Activated CD4-positive, alpha-beta T cell treated with anti-CD3 and anti-CD28 coated beads, Interleukin-2, amount 10 ng/mL, durations not matched to agents 7 days and 5 days (primary cell): ENCODE results near the gene RAB44. TPM values are rescaled to one million over a fixed set of nuclear protein-coding genes. Genes with fewer than 3 reads are reported as not detected.

ENCODE experiments used
- CTCF ChIA-PET: fragments of 350-600 bp; sonication (Branson Sonifier 250); formaldehyde crosslinking; loops from one replicate; lab custom pipeline; 2021; ENCODE audit warnings: antibody characterized with exemption; lab: Charles Lee
- POLR2A ChIA-PET: fragments of 350-600 bp; sonication (Branson Sonifier 250); formaldehyde crosslinking; loops from one replicate; lab custom pipeline; 2021; ENCODE audit warnings: antibody characterized with exemption; lab: Charles Lee
- DNase-seq: peaks from one replicate; pipeline ENCODE4 v3.0.0-alpha.2; 2020
- H3K27ac Mint-ChIP-seq: one replicate; pipeline ENCODE4 v1.8.0; 2021; ENCODE audit warnings: mild to moderate bottlenecking, moderate library complexity, mixed read lengths
- H3K27me3 Mint-ChIP-seq: one replicate; pipeline ENCODE4 v1.8.0; 2021; ENCODE audit warnings: mixed read lengths
- H3K36me3 Mint-ChIP-seq: one replicate; pipeline ENCODE4 v1.8.0; 2021; ENCODE audit warnings: low read depth, mixed read lengths
- H3K4me1 Mint-ChIP-seq: one replicate; pipeline ENCODE4 v1.8.0; 2021; ENCODE audit warnings: mixed read lengths
- H3K4me3 Mint-ChIP-seq: one replicate; pipeline ENCODE4 v1.8.0; 2021; ENCODE audit warnings: mild to moderate bottlenecking, moderate library complexity, mixed read lengths
- H3K9me3 Mint-ChIP-seq: one replicate; pipeline ENCODE4 v1.8.0; 2021; ENCODE audit warnings: mixed read lengths
- total RNA-seq, 2 experiments: library from RNA; stranded (reverse); gene quantifications; one replicate each; pipeline ENCODE4 v1.2.3, GENCODE V29; 2021

The RAB44 gene
- total RNA-seq, 2 experiments from 2014 or later, result 0.08 to 0.15 TPM

DNA sequence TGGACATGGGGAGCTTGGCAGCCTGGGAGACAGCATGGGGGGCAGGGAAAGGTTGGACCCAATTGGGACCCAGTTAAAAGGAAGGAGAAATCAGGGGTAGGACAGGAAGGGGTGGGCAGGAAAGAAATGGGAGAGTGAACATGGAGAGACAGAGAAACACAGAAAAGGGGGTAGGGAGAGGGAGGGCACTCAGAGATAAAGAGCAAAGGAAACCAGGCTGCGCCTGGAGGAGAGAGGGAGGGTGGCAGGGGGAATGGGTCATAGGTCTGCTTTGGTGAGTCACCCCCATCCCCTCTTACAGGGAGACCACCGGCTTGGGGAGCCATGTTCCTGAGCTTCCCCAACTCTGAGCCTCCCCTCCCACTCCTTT lies 46.7 kb downstream of the RAB44 start:
- Mint-ChIP-seq H3K27me3 (no peaks in the 10 kb centered on the region), H3K4me1 (peaks cover 28% of the 10 kb centered on the region), H3K4me3 (no peak overlapping the region), H3K9me3 (peaks cover 6% of the 10 kb centered on the region), H3K36me3 (peaks cover 5% of the 10 kb centered on the region), H3K27ac (peak overlapping the region; percentile 62)
- POLR2A ChIA-PET, result no interaction called here
- no peak for DNase-seq
- CTCF ChIA-PET, result interaction anchor here (0.5 to 3.9 kb wide), 4 partner anchors 9 to 35 kb away, joined by 3 to 12 read pairs (median 6); no protein-coding TSS in a partner anchor

GRCh38 chr6:36745283-36745682 lies 47.7 kb downstream of the RAB44 start:
- CTCF ChIA-PET, result interaction anchor here (1.5 to 3.9 kb wide), 4 partner anchors 8 to 37 kb away, joined by 4 to 12 read pairs (median 6); no protein-coding TSS in a partner anchor
- H3K27ac Mint-ChIP-seq, result no peak overlapping the region
- H3K36me3 Mint-ChIP-seq, result peaks cover 6% of the 10 kb centered on the region
- POLR2A ChIA-PET, result no interaction called here
- no peaks in the 10 kb centered on the region for H3K27me3 Mint-ChIP-seq
- peaks cover 27% of the 10 kb centered on the region for H3K4me1 Mint-ChIP-seq
- peaks cover 8% of the 10 kb centered on the region for H3K9me3 Mint-ChIP-seq
- no peak for DNase-seq
- no peak overlapping the region for H3K4me3 Mint-ChIP-seq

GRCh38 chr6:36745836-36746235 lies 48.2 kb downstream of the RAB44 start:
- H3K27ac Mint-ChIP-seq, result no peak overlapping the region
- CTCF ChIA-PET, result interaction anchor here (0.6 to 3.9 kb wide), 4 partner anchors 9 to 36 kb away, joined by 3 to 12 read pairs (median 4); no protein-coding TSS in a partner anchor

GRCh38 chr6:36746251-36746650 lies 48.6 kb downstream of the RAB44 start:
- Mint-ChIP-seq H3K27me3 (no peaks in the 10 kb centered on the region), H3K9me3 (peaks cover 8% of the 10 kb centered on the region), H3K4me3 (no peak overlapping the region), H3K27ac (peak overlapping the region; percentile 9), H3K4me1 (peaks cover 27% of the 10 kb centered on the region), H3K36me3 (peaks cover 8% of the 10 kb centered on the region)
- no peak for DNase-seq
- ChIA-PET POLR2A (no interaction called here), CTCF (interaction anchor here (0.6 to 3.9 kb wide), 4 partner anchors 9 to 36 kb away, joined by 3 to 12 read pairs (median 4); no protein-coding TSS in a partner anchor)

More at GRCh38 chr6:36745836-36746235, 48.2 kb downstream of the RAB44 start:
- POLR2A ChIA-PET, result no interaction called here
- Mint-ChIP-seq H3K36me3 (peaks cover 8% of the 10 kb centered on the region), H3K27me3 (no peaks in the 10 kb centered on the region), H3K4me1 (peaks cover 25% of the 10 kb centered on the region), H3K9me3 (peaks cover 8% of the 10 kb centered on the region), H3K4me3 (no peak overlapping the region)
- no peak for DNase-seq

DNA sequence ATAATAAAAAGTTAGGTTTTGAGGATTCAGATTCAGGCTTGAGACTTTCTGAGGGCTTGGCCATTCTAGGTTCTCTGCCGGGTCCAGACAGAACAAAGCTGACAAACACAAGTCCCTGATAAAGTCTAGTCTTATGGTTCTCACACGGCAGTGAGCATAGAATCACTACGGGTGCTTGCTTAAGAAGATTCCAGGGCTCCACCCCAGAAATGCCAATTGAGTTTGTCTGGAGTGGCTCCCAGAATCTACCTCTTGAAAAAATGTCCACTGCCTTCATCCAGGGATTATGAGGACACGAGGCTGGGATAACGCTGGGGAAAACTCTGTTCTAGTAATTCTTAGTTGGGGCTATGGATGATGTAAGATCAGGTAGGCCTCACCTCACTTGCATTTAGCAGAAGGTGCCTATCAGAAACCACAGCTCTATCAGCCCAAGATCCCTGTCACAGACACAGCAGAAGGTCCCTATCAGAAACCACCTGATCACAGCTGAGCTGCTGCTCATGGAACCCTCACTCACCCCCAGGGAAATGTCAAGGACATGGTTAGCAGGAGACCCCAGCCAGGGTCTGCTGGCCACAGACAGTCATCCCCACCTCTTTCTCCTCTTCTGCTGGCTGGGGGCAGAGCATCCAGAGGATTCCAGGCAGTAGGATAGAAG lies 52.3 kb downstream of the RAB44 start:
- H3K4me1 Mint-ChIP-seq, result peaks cover 34% of the 10 kb centered on the region
- CTCF ChIA-PET, result interaction anchor here (1.5 to 3.1 kb wide), 2 partner anchors 9 to 16 kb away, joined by 7 to 12 read pairs; no protein-coding TSS in a partner anchor
- H3K4me3 Mint-ChIP-seq, result no peak overlapping the region
- peaks cover 10% of the 10 kb centered on the region for H3K36me3 Mint-ChIP-seq
- POLR2A ChIA-PET, result no interaction called here
- H3K27me3 Mint-ChIP-seq, result no peaks in the 10 kb centered on the region
- H3K27ac Mint-ChIP-seq, result no peak overlapping the region
- peaks cover 8% of the 10 kb centered on the region for H3K9me3 Mint-ChIP-seq
- DNase-seq, result no peak

GRCh38 chr6:36751091-36751490 lies 53.5 kb downstream of the RAB44 start:
- H3K27me3 Mint-ChIP-seq, result no peaks in the 10 kb centered on the region
- no peak overlapping the region for H3K27ac Mint-ChIP-seq
- peaks cover 45% of the 10 kb centered on the region for H3K4me1 Mint-ChIP-seq
- ChIA-PET POLR2A (no interaction called here), CTCF (interaction anchor here (0.7 to 3.1 kb wide), 5 partner anchors 8 to 136 kb away, joined by 3 to 12 read pairs (median 5); no protein-coding TSS in a partner anchor)
- peaks cover 8% of the 10 kb centered on the region for H3K9me3 Mint-ChIP-seq
- H3K36me3 Mint-ChIP-seq, result peaks cover 11% of the 10 kb centered on the region
- DNase-seq, result no peak
- H3K4me3 Mint-ChIP-seq, result no peak overlapping the region

GRCh38 chr6:36751833-36752186 lies 54.2 kb downstream of the RAB44 start:
- H3K9me3 Mint-ChIP-seq, result peaks cover 8% of the 10 kb centered on the region
- no peak overlapping the region for H3K4me3 Mint-ChIP-seq
- ChIA-PET POLR2A (no interaction called here), CTCF (interaction anchor here (0.8 to 4.9 kb wide), 7 partner anchors 8 to 31 kb away, joined by 3 to 45 read pairs (median 5); no protein-coding TSS in a partner anchor)
- peak overlapping the region; percentile 64 for H3K27ac Mint-ChIP-seq
- H3K4me1 Mint-ChIP-seq, result peaks cover 52% of the 10 kb centered on the region
- DNase-seq, result no peak
- H3K36me3 Mint-ChIP-seq, result peaks cover 11% of the 10 kb centered on the region
- H3K27me3 Mint-ChIP-seq, result no peaks in the 10 kb centered on the region

DNA sequence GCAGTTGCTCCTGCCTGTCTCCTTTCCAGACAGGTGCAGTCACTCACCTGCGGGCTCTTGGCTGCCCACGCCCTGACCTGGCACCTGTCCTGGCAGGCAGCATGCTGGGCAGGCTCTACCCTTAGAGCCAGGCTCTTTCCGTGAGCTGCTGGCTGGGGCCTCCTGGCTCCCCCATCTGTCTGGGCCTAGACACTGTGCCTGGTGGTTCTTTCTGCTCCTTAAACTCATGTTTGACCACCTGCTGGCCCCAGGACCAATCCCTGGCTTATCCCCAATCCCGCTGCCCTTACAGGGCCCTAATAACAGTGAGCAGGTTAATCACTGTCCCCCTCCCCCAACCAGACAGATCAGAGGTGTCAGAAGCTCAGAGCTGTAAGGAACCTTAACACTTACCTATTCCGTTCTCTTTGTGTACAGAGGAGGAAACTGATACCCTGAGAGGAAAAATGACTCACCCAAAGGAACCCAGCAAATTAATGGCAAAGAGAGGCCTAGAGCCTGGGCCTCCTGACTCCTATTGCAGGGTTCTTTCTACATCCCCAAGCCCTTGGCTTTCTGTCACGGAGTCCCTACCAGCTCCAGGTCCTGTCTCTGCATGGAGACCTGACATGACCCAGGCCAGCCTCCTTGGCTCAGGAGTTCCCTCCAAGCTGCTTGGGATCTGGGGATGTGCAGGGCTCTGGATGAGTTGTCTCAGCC lies 54.7 kb downstream of the RAB44 start:
- peaks cover 11% of the 10 kb centered on the region for H3K36me3 Mint-ChIP-seq
- peaks cover 8% of the 10 kb centered on the region for H3K9me3 Mint-ChIP-seq
- DNase-seq, result no peak
- H3K4me1 Mint-ChIP-seq, result peaks cover 57% of the 10 kb centered on the region
- no peaks in the 10 kb centered on the region for H3K27me3 Mint-ChIP-seq
- H3K27ac Mint-ChIP-seq, result peak overlapping the region; percentile 76
- ChIA-PET CTCF (interaction anchor here (0.6 to 4.9 kb wide), 12 partner anchors 8 to 272 kb away, joined by 3 to 45 read pairs (median 5); no protein-coding TSS in a partner anchor), POLR2A (no interaction called here)
- no peak overlapping the region for H3K4me3 Mint-ChIP-seq

- Mint-ChIP-seq H3K27ac (peak overlapping the region; percentile 76), H3K9me3 (peaks cover 8% of the 10 kb centered on the region), H3K4me3 (no peak overlapping the region), H3K27me3 (no peaks in the 10 kb centered on the region), H3K4me1 (peaks cover 62% of the 10 kb centered on the region), H3K36me3 (peaks cover 11% of the 10 kb centered on the region)
- CTCF ChIA-PET, result interaction anchor here (0.6 to 4.9 kb wide), 13 partner anchors 9 to 337 kb away, joined by 3 to 45 read pairs (median 4); no protein-coding TSS in a partner anchor
- DNase-seq, result no peak
- POLR2A ChIA-PET, result no interaction called here
Observed at GRCh38 chr6:36752886-36753506, 55.4 kb downstream of the RAB44 start.

DNA sequence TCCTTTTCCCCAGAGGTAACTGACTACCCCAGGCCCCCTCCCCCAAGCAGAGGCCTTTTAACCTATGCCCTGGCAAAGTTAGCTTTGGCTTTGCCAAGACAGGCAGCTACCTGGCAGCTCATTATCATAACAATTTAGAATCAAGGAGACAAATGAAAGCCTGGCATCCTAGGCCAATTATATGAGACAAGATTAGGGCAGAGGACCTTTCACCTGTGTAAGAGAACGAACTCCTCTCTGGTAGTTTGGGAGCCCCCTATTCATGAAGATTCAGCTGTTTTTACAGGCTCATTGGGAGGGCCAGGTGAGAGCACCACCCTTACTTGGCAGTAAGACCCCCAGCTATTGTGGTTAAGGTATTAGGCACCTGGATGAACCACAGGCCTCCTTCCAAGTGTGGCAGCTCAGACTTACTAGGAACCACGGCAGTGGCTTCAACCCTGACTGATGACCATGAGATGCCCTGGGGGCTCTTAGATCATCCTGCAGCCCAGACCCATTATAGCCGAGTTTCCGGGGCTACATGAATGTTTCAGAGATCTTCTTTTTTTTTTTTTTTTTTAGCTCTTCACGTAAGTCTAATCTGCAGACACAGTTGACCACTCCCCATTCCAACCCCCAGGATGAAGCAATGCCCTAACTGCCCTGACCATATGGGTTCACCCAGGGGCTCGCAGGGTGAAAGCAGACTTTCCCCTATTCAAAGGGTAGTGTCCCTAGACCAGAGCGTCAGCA lies 56.2 kb downstream of the RAB44 start:
- DNase-seq, result no peak
- Mint-ChIP-seq H3K27ac (peak overlapping the region; percentile 51), H3K4me3 (no peak overlapping the region), H3K27me3 (no peaks in the 10 kb centered on the region), H3K9me3 (peaks cover 4% of the 10 kb centered on the region), H3K36me3 (peaks cover 9% of the 10 kb centered on the region), H3K4me1 (peaks cover 66% of the 10 kb centered on the region)
- CTCF ChIA-PET, result interaction anchor here (0.6 to 4.9 kb wide), 15 partner anchors 10 to 567 kb away, joined by 3 to 45 read pairs (median 4); no protein-coding TSS in a partner anchor
- POLR2A ChIA-PET, result interaction anchor here (0.6 kb wide), 1 partner anchor 34 kb away, joined by 3 read pairs; no protein-coding TSS in a partner anchor

DNA sequence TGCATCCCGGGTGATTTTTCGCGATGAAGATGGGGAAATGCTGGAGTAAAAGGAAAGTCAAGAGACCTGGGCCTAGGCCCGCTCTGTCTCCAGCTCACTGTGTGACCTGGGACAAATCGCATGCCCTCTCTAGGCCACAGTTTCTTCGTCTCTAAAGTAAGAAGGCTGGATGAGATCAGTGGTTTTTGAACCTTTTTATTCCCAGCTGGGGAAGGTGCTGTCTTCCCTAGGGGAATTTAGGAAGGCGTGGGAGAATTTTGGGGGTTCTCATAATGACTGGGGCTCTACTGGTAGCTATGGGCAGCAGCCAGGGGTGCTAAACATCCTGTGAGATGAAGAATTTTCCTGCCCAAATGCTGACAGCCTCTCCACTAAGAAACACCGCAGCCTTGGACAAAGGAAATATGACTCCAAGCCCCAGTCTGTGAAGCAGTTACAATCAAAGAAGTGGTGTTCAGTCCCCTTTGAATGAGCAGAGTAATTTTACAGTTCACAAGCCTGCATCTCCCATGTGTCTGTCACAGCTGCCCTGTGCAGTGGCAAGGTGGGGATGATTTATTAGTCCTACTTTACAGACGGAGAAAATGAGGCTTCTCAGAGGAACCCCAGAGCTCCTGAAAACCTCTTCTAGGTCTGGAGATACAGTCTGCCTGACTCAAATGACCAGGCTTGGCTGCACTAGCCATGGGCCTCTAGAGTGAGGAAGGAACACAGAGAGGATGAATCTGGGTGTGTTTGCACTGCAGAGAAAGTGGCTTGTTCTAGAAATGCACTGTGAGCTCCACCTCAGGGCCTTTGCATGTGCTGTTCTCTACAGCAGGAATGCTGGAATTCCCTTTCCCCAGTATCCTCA lies 57.2 kb downstream of the RAB44 start:
- ChIA-PET POLR2A (no interaction called here), CTCF (interaction anchor here (0.5 to 4.9 kb wide), 14 partner anchors 10 to 937 kb away, joined by 3 to 45 read pairs (median 4); partner anchors contain the start of gene CDKN1A)
- peaks cover 6% of the 10 kb centered on the region for H3K36me3 Mint-ChIP-seq
- peak overlapping the region; percentile 5 for H3K4me3 Mint-ChIP-seq
- H3K27me3 Mint-ChIP-seq, result no peaks in the 10 kb centered on the region
- no peak for DNase-seq
- H3K4me1 Mint-ChIP-seq, result peaks cover 70% of the 10 kb centered on the region
- no peaks in the 10 kb centered on the region for H3K9me3 Mint-ChIP-seq
- H3K27ac Mint-ChIP-seq, result peak overlapping the region; percentile 83
